Stomach smooth muscle (tissue), 2 donors: ENCODE data around the gene MOGAT1.
"Not testable (repeated sequence)": the region's sequence is repeated elsewhere in the genome, so short reads cannot be mapped to it uniquely, and the experiment has no call there.

Source experiments
- H3K27ac ChIP-seq: one replicate; pipeline ENCODE4 v1.7.0; 2013; ENCODE audit warnings: mild to moderate bottlenecking, low read length, inconsistent platforms
- H3K27me3 ChIP-seq, 2 donors: one replicate each; pipeline ENCODE4 v1.7.0; 2013; ENCODE audit warnings: low read length in 2 of 2; ENCODE audit not compliant: insufficient read depth in 2 of 2, control insufficient read depth in 1 of 2
- H3K36me3 ChIP-seq, 2 donors: one replicate each; pipeline ENCODE4 v1.7.0; 2013; ENCODE audit warnings: low read length in 2 of 2; ENCODE audit not compliant: control insufficient read depth in 2 of 2, insufficient read depth in 2 of 2
- H3K4me1 ChIP-seq: one replicate; pipeline ENCODE4 v1.7.0; 2013; ENCODE audit warnings: low read length; ENCODE audit not compliant: control insufficient read depth, insufficient read depth
- H3K4me3 ChIP-seq, 2 donors: one replicate each; pipeline ENCODE4 v1.7.0; 2013; ENCODE audit warnings: low read length in 2 of 2
- H3K9ac ChIP-seq, 2 donors: one replicate each; pipeline ENCODE4 v1.7.0; 2013; ENCODE audit warnings: low read length in 2 of 2, mild to moderate bottlenecking in 1 of 2
- H3K9me3 ChIP-seq, 2 donors: one replicate each; pipeline ENCODE4 v1.7.0; 2013; ENCODE audit warnings: low read length in 2 of 2; ENCODE audit not compliant: control insufficient read depth in 2 of 2
- donor health status: healthy.
- donor health status: Pancreatic carcinoma.

Gene MOGAT1

GRCh38 chr2:222711315-222711940 lies 40.0 kb downstream of the MOGAT1 start:
- H3K36me3 ChIP-seq: no peaks in the 10 kb centered on the region

DNA sequence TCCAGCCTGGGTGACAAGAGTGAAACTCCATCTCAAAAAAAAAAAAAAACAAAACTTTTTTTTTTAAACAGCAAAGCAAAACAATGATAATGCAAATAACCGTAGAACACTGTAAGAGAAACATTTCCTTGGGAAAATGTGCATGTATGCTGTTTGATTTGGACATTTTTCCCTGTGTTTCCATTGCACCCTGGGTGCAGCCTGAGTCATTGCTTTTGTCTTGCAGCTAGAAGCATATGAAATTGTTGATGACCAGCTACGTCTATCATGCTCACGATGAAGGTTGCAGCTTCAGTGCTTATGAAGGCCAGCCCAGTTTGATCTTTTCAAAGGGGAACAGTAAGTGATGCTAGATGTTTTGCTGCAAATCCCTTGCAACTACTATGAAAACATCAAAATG lies 41.5 kb downstream of the MOGAT1 start:
- H3K36me3 ChIP-seq: no peaks in the 10 kb centered on the region
- no peak overlapping the region for H3K4me3 ChIP-seq
- H3K9me3 ChIP-seq: no peaks in the 10 kb centered on the region
- no peaks in the 10 kb centered on the region for H3K27me3 ChIP-seq
- H3K27ac ChIP-seq: no peak overlapping the region
- peaks cover 14% of the 10 kb centered on the region for H3K4me1 ChIP-seq
- no peak overlapping the region for H3K9ac ChIP-seq

More at GRCh38 chr2:222711315-222711940, 40.0 kb downstream of the MOGAT1 start:
- H3K27ac ChIP-seq: no peak overlapping the region
- no peaks in the 10 kb centered on the region for H3K9me3 ChIP-seq
- H3K4me3 ChIP-seq: no peak overlapping the region
- no peaks in the 10 kb centered on the region for H3K27me3 ChIP-seq
- no peak overlapping the region for H3K9ac ChIP-seq
- H3K4me1 ChIP-seq: peaks cover 19% of the 10 kb centered on the region

DNA sequence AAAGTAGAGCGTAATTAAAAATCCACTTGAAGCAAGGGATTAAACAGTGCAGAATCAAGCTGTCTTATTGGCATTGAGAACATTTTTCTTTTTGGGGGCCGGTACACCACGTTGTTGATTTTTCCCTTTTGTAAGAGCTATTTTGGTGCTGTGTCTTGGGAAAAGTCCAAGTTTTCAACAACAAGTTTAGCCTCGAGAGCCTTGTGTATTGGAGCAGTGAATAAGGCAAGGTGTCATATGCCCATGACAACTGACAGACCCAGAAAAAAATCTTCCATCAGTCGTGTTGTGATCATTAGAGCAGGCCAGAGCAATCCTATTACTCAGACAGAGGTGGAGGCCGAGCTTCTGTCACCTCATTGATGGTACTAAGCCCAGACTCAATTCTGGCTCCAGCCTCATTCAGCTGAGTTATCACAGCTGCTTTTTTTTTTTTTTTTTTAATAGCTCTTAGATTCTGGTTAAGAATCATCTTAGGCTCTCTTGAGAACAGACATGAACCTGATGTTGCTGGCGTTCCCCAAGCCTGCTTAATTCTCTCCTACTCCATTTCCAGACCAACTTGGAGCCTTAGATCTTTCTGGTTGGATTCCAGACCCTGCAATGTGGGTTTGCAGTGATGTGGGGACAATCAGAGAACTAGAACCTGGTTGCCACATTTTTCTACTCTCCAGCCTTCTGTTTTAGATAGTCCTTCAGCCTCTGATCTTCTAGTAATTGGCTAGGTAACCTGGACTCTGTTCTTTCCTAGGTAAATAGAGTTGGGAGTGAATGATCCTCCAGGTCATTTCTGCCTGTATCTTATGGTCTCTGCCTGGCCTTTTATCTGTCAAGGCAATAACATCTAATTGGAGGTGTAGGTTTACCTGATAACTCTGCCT lies 43.1 kb downstream of the MOGAT1 start:
- H3K27ac ChIP-seq: peak overlapping the region; percentile 53
- no peaks in the 10 kb centered on the region for H3K36me3 ChIP-seq
- peaks cover 5% of the 10 kb centered on the region for H3K4me1 ChIP-seq
- peak overlapping the region in 1 of 2 donors; percentile 13 for H3K9ac ChIP-seq
- H3K9me3 ChIP-seq: no peaks in the 10 kb centered on the region
- no peaks in the 10 kb centered on the region for H3K27me3 ChIP-seq
- H3K4me3 ChIP-seq: no peak overlapping the region

- H3K27ac ChIP-seq: no peak overlapping the region
These were observed 44.3 kb downstream of the MOGAT1 start for GRCh38 chr2:222715742-222716141.

GRCh38 chr2:222719787-222720186 lies 48.3 kb downstream of the MOGAT1 start:
- not testable (repeated sequence) for H3K36me3 ChIP-seq, H3K4me3 ChIP-seq, H3K27me3 ChIP-seq, H3K4me1 ChIP-seq, H3K9me3 ChIP-seq, H3K27ac ChIP-seq, H3K9ac ChIP-seq

More at GRCh38 chr2:222715742-222716141, 44.3 kb downstream of the MOGAT1 start:
- Histone ChIP-seq H3K9me3 (no peaks in the 10 kb centered on the region), H3K4me1 (peaks cover 5% of the 10 kb centered on the region), H3K27me3 (no peaks in the 10 kb centered on the region), H3K9ac (no peak overlapping the region), H3K36me3 (no peaks in the 10 kb centered on the region), H3K4me3 (no peak overlapping the region)

DNA sequence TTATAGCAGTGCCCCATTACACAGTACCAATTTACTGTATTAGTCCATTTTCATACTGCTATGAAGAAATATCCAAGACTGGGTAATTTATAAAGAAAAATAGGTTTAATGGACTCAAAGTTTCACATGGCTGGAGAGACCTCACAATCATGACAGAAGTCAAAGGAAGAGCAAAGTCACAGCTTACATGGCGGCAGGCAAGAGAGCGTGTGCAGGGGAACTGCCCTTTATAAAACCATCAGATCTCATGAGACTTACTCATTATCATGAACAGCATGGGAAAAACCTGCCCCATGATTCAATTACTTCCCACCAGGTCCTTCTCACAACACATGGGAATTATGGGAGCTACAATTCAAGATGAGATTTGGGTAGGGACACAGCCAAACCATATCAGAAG lies 50.1 kb downstream of the MOGAT1 start:
- not testable (repeated sequence) for H3K9me3 ChIP-seq, H3K9ac ChIP-seq, H3K4me3 ChIP-seq, H3K4me1 ChIP-seq, H3K36me3 ChIP-seq, H3K27me3 ChIP-seq, H3K27ac ChIP-seq

GRCh38 chr2:222722327-222722946 lies 51.0 kb downstream of the MOGAT1 start:
- Histone ChIP-seq H3K9ac (no peak overlapping the region), H3K4me3 (no peak overlapping the region), H3K27ac (no peak overlapping the region), H3K27me3 (no peaks in the 10 kb centered on the region), H3K36me3 (no peaks in the 10 kb centered on the region), H3K9me3 (no peaks in the 10 kb centered on the region), H3K4me1 (no peaks in the 10 kb centered on the region)

DNA sequence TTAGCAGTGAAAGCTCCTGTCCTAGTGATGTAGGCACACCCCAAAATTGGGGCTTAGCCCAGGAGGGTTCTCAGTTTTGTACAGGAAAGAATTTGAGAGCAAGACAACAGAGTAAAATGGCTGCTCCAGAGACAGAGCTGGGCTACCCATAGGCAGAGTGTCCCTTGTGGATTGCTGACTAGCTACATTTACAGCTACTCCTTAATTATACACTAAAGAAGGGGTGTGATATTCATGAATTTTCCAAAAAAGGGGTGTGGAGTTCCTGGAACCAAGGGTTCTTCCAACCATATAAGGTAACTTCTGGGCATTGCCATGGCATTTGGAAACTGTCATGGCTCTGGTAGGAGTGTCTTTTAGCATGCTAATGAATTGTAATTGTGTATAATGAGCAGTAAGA lies 52.8 kb downstream of the MOGAT1 start:
- no peak overlapping the region for H3K9ac ChIP-seq
- no peak overlapping the region for H3K4me3 ChIP-seq
- no peaks in the 10 kb centered on the region for H3K9me3 ChIP-seq
- no peaks in the 10 kb centered on the region for H3K36me3 ChIP-seq
- H3K4me1 ChIP-seq: no peaks in the 10 kb centered on the region
- no peaks in the 10 kb centered on the region for H3K27me3 ChIP-seq
- no peak overlapping the region for H3K27ac ChIP-seq

DNA sequence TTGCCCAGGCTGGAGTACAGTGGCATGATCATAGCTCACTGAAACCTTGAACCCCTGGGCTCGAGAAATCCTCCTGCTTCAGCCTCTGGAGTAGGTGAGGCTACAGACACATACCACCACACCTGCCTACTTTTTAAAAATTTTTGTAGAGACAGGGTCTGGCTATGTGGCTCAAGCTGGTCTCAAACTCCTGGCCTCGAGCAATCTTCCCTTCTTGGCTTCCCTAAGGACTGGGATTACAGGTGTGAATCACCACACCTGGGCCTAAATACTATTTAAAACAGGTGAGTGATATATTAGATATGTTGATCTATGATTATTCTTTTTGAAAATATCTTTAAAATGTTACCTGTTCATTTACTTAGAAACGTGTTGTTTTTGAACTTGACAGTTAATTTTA lies 57.2 kb downstream of the MOGAT1 start:
- Histone ChIP-seq H3K27me3 (no peaks in the 10 kb centered on the region), H3K9ac (no peak overlapping the region), H3K4me1 (peaks cover 21% of the 10 kb centered on the region), H3K36me3 (no peaks in the 10 kb centered on the region), H3K9me3 (no peaks in the 10 kb centered on the region), H3K27ac (no peak overlapping the region), H3K4me3 (no peak overlapping the region)

DNA sequence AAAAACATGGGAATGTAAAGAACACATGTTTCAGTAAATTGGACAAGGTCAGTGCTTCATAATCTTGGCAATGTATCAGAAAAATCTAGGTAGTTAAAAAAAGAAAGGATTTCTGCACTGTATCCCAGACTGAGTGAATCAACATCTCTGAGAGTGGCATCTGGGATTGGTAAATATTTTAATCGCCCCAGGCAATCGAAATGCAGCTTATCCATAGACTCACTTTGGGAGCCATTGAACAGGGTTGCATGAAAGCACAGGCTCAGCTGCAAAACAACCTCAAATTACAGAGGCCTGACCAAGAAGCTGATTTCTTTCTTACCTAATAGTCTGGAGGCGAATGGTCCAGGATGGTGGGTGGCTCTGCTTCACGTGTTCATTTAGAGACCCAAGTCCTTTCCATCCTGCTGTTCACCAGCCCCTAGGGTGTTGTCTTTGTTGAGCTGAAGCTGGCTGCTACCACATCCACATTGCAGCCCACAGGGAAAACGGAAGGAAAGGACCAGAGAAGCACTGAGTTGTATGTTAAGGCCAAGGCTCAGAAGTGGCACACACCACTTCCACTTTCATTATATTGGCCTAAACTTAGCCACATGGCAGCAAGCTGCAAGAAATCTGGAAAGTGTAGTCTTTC lies 59.0 kb downstream of the MOGAT1 start:
- H3K9me3 ChIP-seq: no peaks in the 10 kb centered on the region
- no peak overlapping the region for H3K9ac ChIP-seq
- H3K27me3 ChIP-seq: no peaks in the 10 kb centered on the region
- peaks cover 30% of the 10 kb centered on the region for H3K4me1 ChIP-seq
- peak overlapping the region; percentile 37 for H3K27ac ChIP-seq
- peak overlapping the region; percentile 16 to 44 for H3K4me3 ChIP-seq
- no peaks in the 10 kb centered on the region for H3K36me3 ChIP-seq
